Astrocyte (in vitro differentiated cells and primary cell): ENCODE measurements around the gene EFCAB6. TPM values are rescaled to one million over a fixed set of nuclear protein-coding genes. Genes with fewer than 3 reads are reported as not detected.

ENCODE experiments used
- DNase-seq: peaks from one replicate; pipeline ENCODE4 v3.0.0-alpha.2; 2010; ENCODE audit warnings: low read depth
- FAIRE-seq: peaks from 2 replicates; lab custom pipeline; 2011; peaks lifted over from hg19 to GRCh38; lab: Jason Lieb, UNC
- H2AFZ ChIP-seq: 2 replicates; pipeline ENCODE4 v1.6.0; 2012; ENCODE audit warnings: low read depth, low read length, inconsistent platforms
- H3K27ac ChIP-seq: 2 replicates; pipeline ENCODE4 v1.5.1; 2011; ENCODE audit warnings: low read depth, low read length, inconsistent platforms
- H3K27me3 ChIP-seq: 2 replicates; pipeline ENCODE4 v1.6.0; 2011; ENCODE audit warnings: low read length, inconsistent platforms; ENCODE audit not compliant: insufficient read depth
- H3K36me3 ChIP-seq: 2 replicates; pipeline ENCODE4 v1.5.1; 2011; ENCODE audit warnings: low read length, inconsistent platforms; ENCODE audit not compliant: insufficient read depth
- H3K4me1 ChIP-seq: 2 replicates; pipeline ENCODE4 v1.5.1; 2011; ENCODE audit warnings: low read length, inconsistent platforms; ENCODE audit not compliant: insufficient read depth
- H3K4me2 ChIP-seq: 2 replicates; pipeline ENCODE4 v1.6.0; 2012; ENCODE audit warnings: low read length, inconsistent platforms
- H3K4me3 ChIP-seq: 2 replicates; pipeline ENCODE4 v1.5.1; 2011; ENCODE audit warnings: low read depth, mild to moderate bottlenecking, low read length, inconsistent platforms; ENCODE audit not compliant: insufficient read depth
- H3K79me2 ChIP-seq: 2 replicates; pipeline ENCODE4 v1.6.0; 2012; ENCODE audit warnings: mild to moderate bottlenecking, low read length, inconsistent platforms; ENCODE audit not compliant: insufficient read depth
- H3K9ac ChIP-seq: 2 replicates; pipeline ENCODE4 v1.6.0; 2012; ENCODE audit warnings: mild to moderate bottlenecking, low read length, inconsistent platforms
- H3K9me3 ChIP-seq: 2 replicates; pipeline ENCODE4 v1.5.1; 2012; ENCODE audit warnings: low read depth, mild to moderate bottlenecking, low read length, inconsistent platforms; ENCODE audit not compliant: insufficient read depth
- H4K20me1 ChIP-seq: 2 replicates; pipeline ENCODE4 v1.6.0; 2012; ENCODE audit warnings: low read length, inconsistent platforms; ENCODE audit not compliant: insufficient read depth
- H3K27ac Mint-ChIP-seq: one replicate; pipeline ENCODE4 v1.8.0; 2021; ENCODE audit warnings: mild to moderate bottlenecking, mixed read lengths; ENCODE audit not compliant: unreplicated experiment
- H3K27me3 Mint-ChIP-seq: one replicate; pipeline ENCODE4 v1.8.0; 2021; ENCODE audit warnings: low read depth, mixed read lengths; ENCODE audit not compliant: unreplicated experiment
- H3K36me3 Mint-ChIP-seq: one replicate; pipeline ENCODE4 v1.8.0; 2021; ENCODE audit warnings: low read depth, mixed read lengths; ENCODE audit not compliant: unreplicated experiment
- H3K4me1 Mint-ChIP-seq: one replicate; pipeline ENCODE4 v1.8.0; 2021; ENCODE audit warnings: low read depth, mixed read lengths; ENCODE audit not compliant: unreplicated experiment
- H3K4me3 Mint-ChIP-seq: one replicate; pipeline ENCODE4 v1.8.0; 2021; ENCODE audit warnings: mild to moderate bottlenecking, moderate library complexity, mixed read lengths; ENCODE audit not compliant: unreplicated experiment
- H3K9me3 Mint-ChIP-seq: one replicate; pipeline ENCODE4 v1.8.0; 2021; ENCODE audit warnings: mild to moderate bottlenecking, mixed read lengths; ENCODE audit not compliant: unreplicated experiment
- EZH2 ChIP-seq: IDR thresholded peaks from 2 replicates; pipeline ENCODE4 v1.6.1; 2012; ENCODE audit warnings: mild to moderate bottlenecking, low read length, inconsistent platforms; ENCODE audit not compliant: insufficient read depth
- total RNA-seq: library from RNA; stranded (reverse); gene quantifications from 2 replicates; pipeline ENCODE4 v1.2.1, GENCODE V29; 2021
- TF ChIP-seq, protein P1 (sequence below): IDR thresholded peaks from 2 replicates; pipeline ENCODE4 v1.5.1; 2011; ENCODE audit warnings: low read depth, mild to moderate bottlenecking, inconsistent platforms, low read length, moderate library complexity; ENCODE audit not compliant: insufficient read depth

Gene EFCAB6
- total RNA-seq, 1 donor from 2014 or later, result 1.2 TPM

DNA sequence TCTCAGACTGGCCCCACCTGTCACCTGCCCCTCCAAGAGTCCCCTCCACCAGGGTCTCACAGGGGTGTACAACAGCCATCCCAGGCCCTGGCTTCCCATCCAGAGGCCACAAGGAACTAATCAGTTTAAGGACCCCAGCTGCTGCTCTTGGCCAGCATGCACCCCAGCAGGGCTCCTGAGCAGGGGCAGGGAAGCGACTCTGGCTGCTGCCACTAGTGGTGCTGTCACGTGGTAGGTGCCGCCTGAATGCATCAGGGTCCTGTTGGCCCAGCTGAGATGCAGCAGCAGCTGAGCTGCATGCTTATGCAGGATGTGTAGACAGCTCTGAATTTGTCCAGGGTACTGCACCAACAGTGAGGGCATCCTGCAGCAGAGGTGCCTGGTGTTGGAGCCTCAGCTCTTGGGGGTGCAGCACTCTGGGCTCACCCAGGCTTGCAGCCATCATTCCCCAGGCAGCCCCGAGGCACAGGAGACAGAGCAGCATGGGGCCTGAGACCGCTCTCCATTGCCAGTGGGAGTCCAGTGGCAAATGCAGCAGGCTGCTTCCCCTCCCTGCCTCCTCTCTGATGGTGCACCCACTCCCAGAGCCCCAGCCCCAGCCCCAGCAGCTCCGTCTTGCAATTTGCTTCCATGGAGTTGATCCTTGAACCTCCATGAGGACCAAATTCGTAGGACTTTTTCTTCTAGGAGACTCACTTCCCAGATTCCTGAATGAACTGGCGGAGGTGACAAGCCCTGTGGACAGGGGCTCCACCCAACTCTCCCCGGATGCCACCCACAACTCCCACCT lies 301.6 kb downstream of the EFCAB6 start:
- Histone ChIP-seq H3K9ac (no peak overlapping the region), H3K36me3 (no peaks in the 10 kb centered on the region), H3K4me2 (no peak overlapping the region), H3K9me3 (peaks cover 3% of the 10 kb centered on the region), H2AFZ (no peak overlapping the region), H3K79me2 (no peaks in the 10 kb centered on the region), H3K27me3 (no peaks in the 10 kb centered on the region), H3K27ac (no peak overlapping the region), H4K20me1 (no peaks in the 10 kb centered on the region), H3K4me1 (no peaks in the 10 kb centered on the region), H3K4me3 (no peak overlapping the region)
- no peak for DNase-seq
- Mint-ChIP-seq H3K27ac (no peak overlapping the region), H3K27me3 (peaks cover 26% of the 10 kb centered on the region), H3K9me3 (no peaks in the 10 kb centered on the region), H3K36me3 (no peaks in the 10 kb centered on the region), H3K4me3 (no peak overlapping the region), H3K4me1 (no peaks in the 10 kb centered on the region)
- TF ChIP-seq EZH2, result no peak
- TF ChIP-seq, protein P1, sequence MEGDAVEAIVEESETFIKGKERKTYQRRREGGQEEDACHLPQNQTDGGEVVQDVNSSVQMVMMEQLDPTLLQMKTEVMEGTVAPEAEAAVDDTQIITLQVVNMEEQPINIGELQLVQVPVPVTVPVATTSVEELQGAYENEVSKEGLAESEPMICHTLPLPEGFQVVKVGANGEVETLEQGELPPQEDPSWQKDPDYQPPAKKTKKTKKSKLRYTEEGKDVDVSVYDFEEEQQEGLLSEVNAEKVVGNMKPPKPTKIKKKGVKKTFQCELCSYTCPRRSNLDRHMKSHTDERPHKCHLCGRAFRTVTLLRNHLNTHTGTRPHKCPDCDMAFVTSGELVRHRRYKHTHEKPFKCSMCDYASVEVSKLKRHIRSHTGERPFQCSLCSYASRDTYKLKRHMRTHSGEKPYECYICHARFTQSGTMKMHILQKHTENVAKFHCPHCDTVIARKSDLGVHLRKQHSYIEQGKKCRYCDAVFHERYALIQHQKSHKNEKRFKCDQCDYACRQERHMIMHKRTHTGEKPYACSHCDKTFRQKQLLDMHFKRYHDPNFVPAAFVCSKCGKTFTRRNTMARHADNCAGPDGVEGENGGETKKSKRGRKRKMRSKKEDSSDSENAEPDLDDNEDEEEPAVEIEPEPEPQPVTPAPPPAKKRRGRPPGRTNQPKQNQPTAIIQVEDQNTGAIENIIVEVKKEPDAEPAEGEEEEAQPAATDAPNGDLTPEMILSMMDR, result no peak
- no peak for FAIRE-seq

DNA sequence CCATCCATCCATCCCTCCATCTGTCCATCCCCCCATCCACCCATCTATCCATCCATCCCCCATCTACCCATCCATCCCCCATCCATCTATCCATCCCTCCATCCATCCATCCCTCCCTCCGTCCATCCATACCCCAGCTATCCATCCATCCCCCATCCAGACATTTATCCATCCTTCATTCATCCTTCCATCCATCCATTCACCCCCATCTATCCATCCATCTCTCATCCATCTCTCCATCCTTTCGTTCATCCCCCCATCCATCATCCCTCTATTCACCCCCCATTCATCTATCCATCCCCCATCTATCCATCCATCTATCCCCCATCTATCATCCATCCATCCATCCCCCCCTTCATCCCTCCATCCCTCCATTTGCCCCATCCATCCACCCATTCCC lies 302.8 kb downstream of the EFCAB6 start:
- H3K27me3 Mint-ChIP-seq, result peaks cover 25% of the 10 kb centered on the region
- no peak overlapping the region for H3K9ac ChIP-seq
- no peak overlapping the region for H3K4me3 ChIP-seq
- TF ChIP-seq, protein P1, result no peak
- TF ChIP-seq EZH2, result no peak
- no peaks in the 10 kb centered on the region for H3K36me3 Mint-ChIP-seq
- FAIRE-seq (no peak), DNase-seq (no peak)
- peaks cover 3% of the 10 kb centered on the region for H3K9me3 ChIP-seq
- H3K4me1 ChIP-seq, result no peaks in the 10 kb centered on the region
- H3K9me3 Mint-ChIP-seq, result no peaks in the 10 kb centered on the region
- no peaks in the 10 kb centered on the region for H3K27me3 ChIP-seq
- H3K4me3 Mint-ChIP-seq, result no peak overlapping the region
- H4K20me1 ChIP-seq, result no peaks in the 10 kb centered on the region
- H3K4me1 Mint-ChIP-seq, result no peaks in the 10 kb centered on the region
- H3K36me3 ChIP-seq, result no peaks in the 10 kb centered on the region
- H3K79me2 ChIP-seq, result no peaks in the 10 kb centered on the region
- no peak overlapping the region for H2AFZ ChIP-seq
- H3K4me2 ChIP-seq, result no peak overlapping the region
- H3K27ac Mint-ChIP-seq, result no peak overlapping the region
- no peak overlapping the region for H3K27ac ChIP-seq

DNA sequence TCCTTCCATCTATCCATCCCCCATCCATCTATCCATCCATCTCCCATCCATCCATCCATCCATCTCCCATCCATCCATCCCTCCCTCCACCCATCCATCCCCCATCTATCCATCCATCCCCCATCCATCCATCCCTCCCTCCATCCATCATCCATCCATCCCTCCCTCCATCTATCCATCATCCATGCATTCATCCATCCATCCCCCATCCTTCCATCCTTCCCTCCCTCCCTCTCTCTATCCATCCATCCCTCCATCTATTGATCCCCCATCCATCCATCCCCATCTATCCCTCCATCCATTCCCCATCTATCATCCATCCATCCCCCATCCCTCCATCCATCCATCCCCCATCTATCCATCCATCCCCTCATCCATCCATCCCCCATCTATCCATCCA lies 303.6 kb downstream of the EFCAB6 start:
- H3K27me3 Mint-ChIP-seq, result peaks cover 25% of the 10 kb centered on the region
- no peak overlapping the region for H3K4me3 ChIP-seq
- no peaks in the 10 kb centered on the region for H4K20me1 ChIP-seq
- TF ChIP-seq EZH2, result no peak
- TF ChIP-seq, protein P1, result no peak
- H3K9me3 Mint-ChIP-seq, result no peaks in the 10 kb centered on the region
- H3K4me2 ChIP-seq, result no peak overlapping the region
- FAIRE-seq (no peak), DNase-seq (no peak)
- H3K79me2 ChIP-seq, result no peaks in the 10 kb centered on the region
- H3K4me1 Mint-ChIP-seq, result no peaks in the 10 kb centered on the region
- no peaks in the 10 kb centered on the region for H3K36me3 ChIP-seq
- no peak overlapping the region for H3K27ac ChIP-seq
- H3K27ac Mint-ChIP-seq, result no peak overlapping the region
- H3K27me3 ChIP-seq, result no peaks in the 10 kb centered on the region
- peaks cover 6% of the 10 kb centered on the region for H3K9me3 ChIP-seq
- H3K36me3 Mint-ChIP-seq, result no peaks in the 10 kb centered on the region
- H3K4me1 ChIP-seq, result no peaks in the 10 kb centered on the region
- H3K4me3 Mint-ChIP-seq, result no peak overlapping the region
- H2AFZ ChIP-seq, result no peak overlapping the region
- no peak overlapping the region for H3K9ac ChIP-seq
